ENCODE data around the gene EDAR. TPM values are rescaled to one million over a fixed set of nuclear protein-coding genes. Genes with fewer than 3 reads are reported as not detected.

The EDAR gene
- total and polyA plus RNA-seq, 7 donors = under 0.01 to 0.87 TPM; not detected in 5

GRCh38 chr2:108917526-108917925 lies 71.5 kb downstream of the EDAR start:
- peak overlapping the region in 2 of 4 donors; percentile 30 to 55 for H3K27ac ChIP-seq
- intact Hi-C loops (cut with DNase I) = no loop called here
- TF ChIP-seq CTCF (IDR thresholded peaks at IDR 0.05) = no peak
- no peak for TF ChIP-seq POLR2A (IDR thresholded peaks at IDR 0.05)
- no peak for TF ChIP-seq EP300 (IDR thresholded peaks at IDR 0.05)
- TF ChIP-seq POLR2AphosphoS5 (IDR thresholded peaks at IDR 0.05) = no peak
- peak; percentile 51 for DNase-seq
- H3K27me3 ChIP-seq = no peaks in the 10 kb centered on the region
- no peak overlapping the region for H3K4me3 ChIP-seq
- no peaks in the 10 kb centered on the region for H3K9me3 ChIP-seq
- WGBS, 2 donors = 35 to 72% methylated on average over 5 of the region's 5 CpGs
- H3K36me3 ChIP-seq = no peaks in the 10 kb centered on the region
- H3K4me1 ChIP-seq = peaks cover 0 to 25% (median 22%) of the 10 kb centered on the region in 4 donors

GRCh38 chr2:108916796-108917421 lies 72.1 kb downstream of the EDAR start:
- no peaks in the 10 kb centered on the region for H3K9me3 ChIP-seq
- TF ChIP-seq POLR2A (IDR thresholded peaks at IDR 0.05) = no peak
- no peak for TF ChIP-seq POLR2AphosphoS5 (IDR thresholded peaks at IDR 0.05)
- TF ChIP-seq CTCF (IDR thresholded peaks at IDR 0.05) = no peak
- no peak for TF ChIP-seq EP300 (IDR thresholded peaks at IDR 0.05)
- peaks cover 0 to 19% (median 16%) of the 10 kb centered on the region in 4 donors for H3K4me1 ChIP-seq
- H3K27me3 ChIP-seq = no peaks in the 10 kb centered on the region
- no peaks in the 10 kb centered on the region for H3K36me3 ChIP-seq
- WGBS, 2 donors = 22 to 36% methylated on average over 14 of the region's 14 CpGs
- DNase-seq = peak; percentile 40
- intact Hi-C loops (cut with DNase I) = no loop called here
- peak overlapping the region; percentile 30 to 55 (median 44) for H3K27ac ChIP-seq
- no peak overlapping the region for H3K4me3 ChIP-seq

GRCh38 chr2:108916122-108916795 lies 72.8 kb downstream of the EDAR start:
- intact Hi-C loops (cut with DNase I) = no loop called here
- Histone ChIP-seq H3K4me3 (no peak overlapping the region), H3K27ac (peak overlapping the region in 1 of 4 donors; percentile 42), H3K36me3 (no peaks in the 10 kb centered on the region), H3K27me3 (no peaks in the 10 kb centered on the region), H3K9me3 (no peaks in the 10 kb centered on the region), H3K4me1 (peaks cover 0 to 16% (median 14%) of the 10 kb centered on the region in 4 donors)
- TF ChIP-seq EP300 (IDR thresholded peaks at IDR 0.05) (no peak), POLR2A (IDR thresholded peaks at IDR 0.05) (no peak), POLR2AphosphoS5 (IDR thresholded peaks at IDR 0.05) (no peak), CTCF (IDR thresholded peaks at IDR 0.05) (no peak)
- DNase-seq = peak; percentile 46
- WGBS, 2 donors = 74 to 81% methylated on average over 15 of the region's 15 CpGs

GRCh38 chr2:108912629-108912902 lies 76.5 kb downstream of the EDAR start:
- 88 to 90% methylated on average over 5 of the region's 5 CpGs for WGBS, 2 donors
- Histone ChIP-seq H3K4me3 (no peak overlapping the region), H3K9me3 (no peaks in the 10 kb centered on the region), H3K36me3 (no peaks in the 10 kb centered on the region), H3K27me3 (no peaks in the 10 kb centered on the region), H3K27ac (no peak overlapping the region), H3K4me1 (peaks cover 0 to 9% (median 9%) of the 10 kb centered on the region in 4 donors)
- TF ChIP-seq EP300 (IDR thresholded peaks at IDR 0.05) (no peak), CTCF (IDR thresholded peaks at IDR 0.05) (no peak), POLR2A (IDR thresholded peaks at IDR 0.05) (no peak), POLR2AphosphoS5 (IDR thresholded peaks at IDR 0.05) (no peak)
- peak; percentile 32 for DNase-seq
- intact Hi-C loops (cut with DNase I) = no loop called here

Measured in sigmoid colon (tissue), 7 donors.